Measurements from ENCODE around the gene KRT86.
"Not testable (repeated sequence)": the region's sequence is repeated elsewhere in the genome, so short reads cannot be mapped to it uniquely, and the experiment has no call there.

The KRT86 gene

DNA sequence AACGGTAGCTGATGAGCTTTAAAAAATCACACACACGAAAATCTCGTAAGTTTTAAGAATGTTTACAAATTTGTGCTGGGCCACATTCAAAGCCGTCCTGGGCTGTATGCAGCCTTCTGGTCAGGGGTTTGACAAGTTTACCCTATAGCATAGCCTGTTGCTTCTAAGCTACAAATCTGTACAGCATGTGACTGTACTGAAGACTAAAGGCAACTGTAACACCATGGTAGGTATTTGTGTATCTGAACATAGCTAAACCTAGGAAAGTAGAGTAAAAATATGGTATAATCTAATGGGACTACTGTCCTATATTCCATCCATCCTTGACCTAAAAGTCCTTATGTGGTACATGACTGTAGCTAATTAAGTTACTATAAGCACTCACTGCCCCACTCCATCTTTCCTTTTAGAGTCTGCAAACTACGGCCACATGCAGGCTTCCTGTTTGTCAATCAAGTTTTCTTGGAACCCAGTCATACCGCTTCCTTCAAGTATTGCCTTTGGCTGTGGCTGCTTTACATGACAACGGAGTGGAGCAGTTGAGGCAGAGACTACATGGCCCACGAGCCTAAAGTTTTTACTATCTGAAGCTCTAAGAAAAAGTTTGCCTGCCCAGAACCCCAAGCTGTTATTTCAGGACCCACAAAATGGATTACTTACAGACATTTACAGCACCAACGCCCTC lies 22.9 kb upstream of the KRT86 start:
- no peak for DNase-seq (ENCODE audit: extremely low read depth in 1 of 2, low read depth in 1 of 2)

DNA sequence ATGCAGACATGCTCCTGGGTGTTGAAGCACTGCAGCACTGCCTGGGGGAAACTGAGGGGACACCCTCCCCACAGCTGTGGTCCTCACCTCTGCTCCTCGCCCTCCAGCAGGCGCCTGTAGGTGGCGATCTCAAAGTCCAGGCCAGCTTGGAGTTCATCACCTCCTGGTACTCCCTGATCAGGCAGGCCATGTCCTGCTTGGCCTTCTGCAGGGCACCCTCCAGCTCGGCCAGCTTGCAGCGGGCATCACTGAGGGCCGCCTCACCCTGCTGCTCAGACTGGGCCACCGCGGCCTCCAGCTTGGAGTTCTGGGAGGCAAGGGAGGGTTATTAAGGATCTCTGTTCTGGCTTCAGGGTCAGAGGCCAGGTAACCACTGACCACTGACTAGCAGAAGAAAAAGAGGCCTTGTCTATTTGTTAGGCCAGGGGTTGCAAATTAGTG lies 22.2 kb upstream of the KRT86 start:
- DNase-seq (ENCODE audit: extremely low read depth in 1 of 2, low read depth in 1 of 2), result not testable (repeated sequence)

DNA sequence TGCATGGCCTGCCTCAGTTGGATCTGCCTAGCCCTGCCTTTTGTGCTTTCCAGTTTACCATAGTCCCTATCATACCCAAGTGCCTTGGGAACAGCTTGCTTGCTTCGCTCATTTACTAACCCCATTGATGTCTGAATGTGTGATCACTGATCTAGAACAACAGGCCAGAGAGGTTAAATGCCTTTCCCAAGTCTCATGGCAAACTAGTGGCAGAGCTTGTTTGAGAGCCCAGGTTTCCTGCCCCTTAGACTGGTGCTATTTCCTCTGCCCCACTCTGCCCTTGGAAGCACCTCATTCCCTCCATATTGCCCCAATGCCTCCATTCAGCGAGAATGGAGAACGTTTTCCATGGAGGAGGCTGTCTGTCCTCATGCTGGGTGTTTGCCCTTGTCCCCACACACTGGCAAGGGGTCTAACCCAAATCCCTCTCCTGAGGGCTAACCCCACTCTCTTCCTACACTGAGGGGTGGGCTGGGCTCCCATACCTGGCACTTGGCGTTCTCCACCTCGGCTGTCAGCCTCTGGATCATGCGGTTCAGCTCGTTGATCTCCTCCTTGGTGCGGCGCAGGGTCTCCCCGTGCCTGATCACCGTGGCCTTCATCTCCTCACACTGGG lies 21.6 kb upstream of the KRT86 start:
- DNase-seq (ENCODE audit: extremely low read depth in 1 of 2, low read depth in 1 of 2), result no peak

DNA sequence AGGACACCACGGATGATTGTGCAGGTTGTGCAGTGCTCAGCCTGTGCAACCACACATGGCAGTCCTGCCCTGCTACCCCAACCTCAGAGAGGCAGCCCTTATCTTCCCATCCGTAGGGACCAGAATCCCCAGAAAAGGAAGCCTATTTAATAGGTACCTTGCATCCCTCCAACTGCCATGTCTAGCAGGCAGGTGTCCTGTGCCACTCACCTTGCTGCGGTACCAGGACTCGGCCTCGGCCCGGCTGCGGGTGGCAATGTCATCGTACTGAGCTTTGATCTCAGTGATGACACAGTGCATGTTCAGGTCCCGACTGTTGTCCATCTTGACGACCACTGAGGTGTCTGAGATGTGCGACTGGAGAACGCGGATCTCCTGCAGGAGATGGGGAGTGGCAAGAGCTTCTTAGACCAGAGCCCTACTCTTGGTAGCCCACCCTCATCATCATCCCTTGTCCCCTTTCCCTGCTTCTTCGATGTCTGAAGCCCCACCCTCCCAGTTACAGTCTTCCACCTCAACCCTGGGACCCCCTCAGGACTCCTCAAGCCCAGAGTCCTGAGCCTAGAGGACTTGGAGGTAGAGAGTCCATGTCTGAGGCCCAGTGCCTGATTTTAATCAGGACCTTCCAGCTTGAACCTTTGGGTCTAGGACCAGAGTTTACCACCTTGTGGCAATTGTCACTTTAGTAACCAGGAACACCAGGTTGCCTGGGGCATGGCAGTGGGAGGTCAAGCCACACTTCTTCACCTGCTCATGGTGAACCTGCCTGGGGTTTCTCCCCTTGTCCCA lies 20.9 kb upstream of the KRT86 start:
- DNase-seq (ENCODE audit: extremely low read depth in 1 of 2, low read depth in 1 of 2), result no peak

DNA sequence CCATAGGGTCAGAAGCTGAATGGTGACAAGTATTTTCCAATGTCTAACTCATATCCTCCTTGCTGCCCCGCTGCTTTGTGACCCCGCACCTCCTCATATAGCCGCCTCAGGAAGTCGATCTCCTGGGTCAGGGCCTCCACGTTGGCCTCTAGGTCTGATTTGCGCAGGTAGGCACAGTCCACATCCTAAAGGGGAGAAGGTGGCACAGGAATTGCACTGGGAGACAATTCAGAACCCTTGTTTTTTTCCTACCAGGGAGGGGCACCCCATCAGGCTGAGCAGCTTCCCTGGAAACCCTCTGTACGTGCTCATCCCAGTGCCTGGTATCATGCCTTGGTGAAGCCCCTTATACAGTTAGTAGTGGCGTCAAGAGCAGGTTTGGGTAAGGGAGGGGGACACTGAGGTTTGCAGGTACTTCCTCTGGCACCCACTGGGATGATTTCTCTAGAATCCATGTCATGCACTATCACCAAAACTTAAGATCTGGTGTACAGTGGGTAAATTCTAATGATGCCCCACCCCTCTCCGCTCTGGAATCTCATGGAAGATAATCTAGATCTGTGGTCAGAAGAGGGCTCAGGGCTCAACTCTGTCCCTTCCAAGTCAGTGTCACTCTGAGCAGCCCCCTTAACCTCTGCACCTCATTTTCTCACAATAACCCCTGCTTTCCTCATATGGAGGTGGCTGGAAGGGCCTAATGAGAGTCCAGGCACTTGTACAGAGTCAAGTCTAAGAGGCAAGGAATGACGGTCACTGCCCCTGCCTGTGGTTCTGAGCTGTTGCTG lies 20.1 kb upstream of the KRT86 start:
- DNase-seq (ENCODE audit: extremely low read depth in 1 of 2, low read depth in 1 of 2), result no peak

DNA sequence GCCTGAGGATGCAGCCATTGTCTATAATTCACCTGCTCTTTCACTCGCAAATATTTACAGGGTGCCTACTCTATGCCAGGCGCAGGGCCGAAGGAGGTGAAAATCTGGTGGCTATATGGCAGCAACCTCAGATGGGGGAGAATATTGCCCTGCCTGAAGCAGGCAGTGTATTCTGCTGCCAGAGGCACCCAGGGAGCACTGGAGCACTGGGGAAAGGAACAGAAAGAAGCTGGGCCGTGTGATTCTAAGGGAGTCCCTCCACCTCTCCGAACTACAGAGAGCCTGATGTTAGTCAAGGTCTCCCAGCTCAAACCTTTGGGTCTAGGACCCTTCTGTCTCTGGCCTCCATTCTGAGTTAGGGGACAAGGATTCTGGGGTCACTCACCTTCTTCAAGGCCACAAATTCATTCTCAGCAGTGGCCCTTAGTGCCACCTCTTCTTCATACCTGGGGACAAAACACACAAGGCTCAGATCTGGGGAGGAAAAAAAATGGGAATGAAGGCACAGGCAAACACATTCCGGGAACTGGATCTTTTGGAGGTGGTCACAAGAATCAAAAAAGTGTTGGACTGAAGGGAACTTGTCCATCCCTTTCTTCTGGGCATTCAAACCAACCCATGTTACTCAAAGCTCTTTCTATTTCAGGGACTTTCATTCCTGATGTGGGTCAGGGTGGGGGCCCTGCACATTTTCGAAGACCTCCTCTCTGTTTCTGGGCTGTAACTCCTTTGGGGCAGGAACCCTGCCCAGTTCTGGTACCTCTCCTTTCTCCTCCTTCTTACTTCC lies 19.3 kb upstream of the KRT86 start:
- no peak for DNase-seq (ENCODE audit: extremely low read depth in 1 of 2, low read depth in 1 of 2)

DNA sequence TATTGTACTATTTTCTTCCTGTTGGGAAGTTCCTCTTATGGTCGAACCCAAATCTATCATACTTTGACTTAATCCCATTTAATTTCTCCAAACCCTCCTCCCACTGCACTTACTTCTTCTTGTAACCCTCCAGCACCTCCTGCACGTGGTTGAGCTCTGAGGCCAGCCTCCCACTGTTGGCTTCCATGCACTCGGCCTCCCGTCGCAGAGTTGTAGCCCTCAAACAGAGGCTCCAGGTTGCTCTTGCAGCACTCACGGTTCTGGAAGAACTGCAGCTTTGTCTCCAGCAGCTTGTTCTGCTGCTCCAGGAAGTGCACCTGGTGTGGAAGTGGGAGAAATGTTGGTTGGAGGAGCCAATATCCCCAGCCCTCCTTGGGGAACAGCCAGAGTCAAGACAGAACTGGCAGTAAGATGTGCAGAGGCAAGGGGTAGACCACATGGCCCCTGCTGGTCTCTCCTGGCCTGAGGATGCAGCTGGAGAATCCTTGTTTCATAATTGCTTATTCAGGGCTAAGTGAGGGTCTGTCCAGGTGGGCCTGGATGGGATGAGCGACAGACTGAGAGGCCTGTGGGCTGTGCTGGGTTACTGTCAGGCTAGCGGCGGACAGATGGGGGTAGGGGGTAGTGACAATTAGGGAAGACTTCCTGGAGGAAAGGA lies 18.4 kb upstream of the KRT86 start:
- DNase-seq (ENCODE audit: extremely low read depth in 1 of 2, low read depth in 1 of 2), result no peak

DNA sequence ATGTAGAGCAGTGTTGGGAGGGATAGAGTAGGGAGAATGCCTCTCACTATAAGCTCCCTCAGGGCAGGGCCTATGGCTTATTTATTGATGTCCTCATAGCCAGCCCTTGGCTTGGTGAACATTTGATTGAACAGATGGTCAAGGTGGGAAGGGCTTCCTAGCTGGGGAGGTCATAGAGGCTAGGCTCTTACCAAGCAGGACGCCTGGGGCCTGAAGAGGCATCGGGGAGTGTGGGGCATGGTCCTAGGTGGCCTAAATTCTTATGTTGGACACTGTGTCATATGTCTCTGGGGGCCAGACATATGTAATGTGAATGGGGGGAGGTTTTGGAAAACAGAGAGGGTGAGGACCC lies 17.9 kb upstream of the KRT86 start:
- no peak for DNase-seq (ENCODE audit: extremely low read depth in 1 of 2, low read depth in 1 of 2)

DNA sequence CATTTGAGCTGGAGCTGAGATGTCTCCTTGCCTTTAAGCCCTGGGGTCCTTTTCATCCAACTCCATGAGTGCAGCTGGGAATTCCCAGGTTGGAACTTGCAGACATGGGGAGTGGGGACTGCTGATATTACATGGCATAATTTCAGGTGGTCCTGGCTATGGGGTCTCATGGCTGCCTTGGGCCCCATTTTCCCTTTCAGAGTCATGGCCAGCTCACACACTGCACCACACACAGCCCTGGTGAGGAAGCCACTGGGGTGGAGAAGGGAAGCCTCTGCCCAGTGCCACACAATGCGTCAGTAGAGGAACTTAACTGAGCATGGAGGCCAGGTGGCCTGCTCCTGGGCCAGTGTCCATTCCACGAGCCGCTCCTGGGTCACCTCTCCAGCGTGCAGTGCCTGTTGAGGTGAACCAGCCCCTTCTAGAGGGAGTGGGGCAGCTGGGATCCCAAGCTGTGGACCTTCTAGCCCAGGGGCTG lies 17.3 kb upstream of the KRT86 start:
- no peak for DNase-seq (ENCODE audit: extremely low read depth in 1 of 2, low read depth in 1 of 2)

DNA sequence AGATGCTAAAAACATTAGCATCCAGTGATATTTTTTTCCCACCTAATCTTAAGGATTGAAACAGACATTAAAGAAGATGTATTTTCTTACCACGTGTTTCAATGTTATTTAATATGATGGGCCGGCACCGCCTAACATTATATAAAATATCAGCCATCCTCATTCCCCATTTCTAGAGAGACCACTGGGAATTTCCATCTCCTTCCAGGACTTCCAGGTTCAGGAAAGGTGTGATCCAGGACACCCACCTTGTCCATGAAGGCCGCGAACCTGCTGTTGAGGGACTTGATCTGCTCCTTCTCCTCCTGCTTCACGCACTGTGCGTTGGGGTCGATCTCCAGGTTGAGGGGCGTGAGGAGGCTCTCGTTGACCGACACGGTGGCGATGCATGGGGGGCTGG lies 16.5 kb upstream of the KRT86 start:
- DNase-seq (ENCODE audit: extremely low read depth in 1 of 2, low read depth in 1 of 2), result not testable (repeated sequence)

DNA sequence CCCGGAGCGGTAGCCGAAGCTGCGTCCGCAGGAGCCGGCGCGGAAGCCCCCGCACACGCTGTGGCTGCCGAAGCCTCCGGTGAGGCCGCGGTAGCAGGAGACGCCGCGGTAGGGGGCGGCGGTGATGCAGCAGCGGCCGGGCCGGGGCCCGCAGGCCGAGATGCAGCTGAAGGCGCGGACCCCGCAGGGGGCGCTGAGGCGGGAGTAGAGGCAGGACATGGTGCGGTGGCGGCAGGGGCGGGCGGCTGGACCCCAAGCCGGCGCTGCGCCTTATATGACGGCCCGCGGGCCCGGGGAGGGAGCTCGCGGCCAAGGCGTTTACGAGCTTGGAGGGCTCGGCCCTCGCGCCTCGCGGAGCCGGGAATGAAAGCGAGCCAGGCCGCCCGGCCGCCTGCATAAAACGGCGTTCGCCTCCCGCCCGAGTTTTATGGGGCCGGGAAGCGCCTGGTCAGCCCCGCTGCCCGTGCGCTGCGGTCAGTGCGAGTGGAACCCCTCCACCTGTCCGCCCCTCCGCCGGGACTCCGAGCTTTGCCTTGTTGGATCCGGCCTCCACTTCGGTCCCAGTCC lies 16.0 kb upstream of the KRT86 start:
- DNase-seq (ENCODE audit: extremely low read depth in 1 of 2, low read depth in 1 of 2), result no peak

DNA sequence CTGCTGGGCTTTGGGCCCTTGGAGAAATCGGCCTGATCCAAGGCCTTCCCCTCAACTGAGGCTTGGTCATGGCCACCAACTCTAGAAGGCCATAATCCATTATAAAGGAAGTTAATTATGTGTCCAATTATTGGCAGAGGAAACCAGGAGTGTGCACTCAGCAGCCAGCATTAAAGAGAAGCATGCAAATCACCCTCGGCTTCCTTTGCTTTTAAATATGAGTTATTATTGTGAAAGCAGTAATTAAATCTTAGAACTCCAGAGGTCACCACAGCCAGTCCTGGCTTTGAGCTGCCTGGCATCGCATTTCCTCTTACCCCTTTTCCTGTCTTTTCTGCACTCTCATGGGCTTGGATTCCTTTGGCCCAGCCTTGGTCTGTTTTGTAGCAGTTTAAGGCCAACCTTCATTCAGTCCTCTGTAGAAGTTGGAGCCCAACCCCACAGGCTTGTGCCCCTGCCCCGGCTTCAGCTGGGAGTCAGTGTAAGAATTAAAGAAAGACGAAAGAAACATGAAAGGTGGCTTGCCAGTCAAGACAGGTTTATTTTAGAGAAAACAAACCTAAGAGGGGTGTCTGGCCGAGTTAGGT lies 14.7 kb upstream of the KRT86 start:
- DNase-seq (ENCODE audit: extremely low read depth in 1 of 2, low read depth in 1 of 2), result no peak

DNA sequence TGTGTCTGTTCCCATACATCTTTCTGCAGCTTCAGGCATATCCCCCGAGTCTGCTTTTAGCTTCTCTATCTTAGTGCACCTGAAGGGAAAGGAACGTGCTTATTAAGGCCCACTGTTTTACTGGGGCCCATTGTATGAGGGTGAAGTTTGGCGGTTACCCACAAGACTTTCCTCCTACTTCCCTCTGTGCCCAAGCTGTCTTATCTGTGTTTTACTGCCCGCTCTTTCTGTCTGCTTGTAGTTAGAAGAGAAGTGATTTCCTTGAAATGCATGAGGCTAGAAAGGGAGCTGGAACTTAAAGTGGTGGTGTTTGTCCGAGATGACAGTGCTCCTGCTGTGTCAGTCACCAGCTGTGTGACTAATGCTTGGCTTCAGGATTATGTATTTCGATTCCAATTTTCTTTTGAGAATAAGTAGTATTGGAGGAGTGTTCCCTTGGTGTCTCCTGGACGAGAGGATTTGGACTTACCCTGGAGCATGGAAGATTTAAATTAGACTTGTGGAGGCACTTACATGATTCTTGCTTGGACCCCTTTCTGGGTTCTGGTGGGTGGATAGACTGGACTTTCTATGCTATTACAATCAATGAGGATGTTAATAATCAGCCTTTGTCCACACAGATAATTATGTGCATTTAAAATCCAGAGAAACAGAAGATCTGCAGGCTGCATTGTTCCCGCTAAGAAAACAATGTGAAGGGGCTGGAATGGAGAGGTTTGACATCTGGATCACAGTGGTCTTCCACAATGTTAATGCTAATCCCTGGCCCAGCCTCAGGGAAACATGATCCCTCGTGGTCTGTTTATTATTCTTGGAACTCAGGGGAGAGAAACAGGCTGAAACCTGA lies 13.9 kb upstream of the KRT86 start:
- DNase-seq (ENCODE audit: extremely low read depth in 1 of 2, low read depth in 1 of 2), result no peak

DNA sequence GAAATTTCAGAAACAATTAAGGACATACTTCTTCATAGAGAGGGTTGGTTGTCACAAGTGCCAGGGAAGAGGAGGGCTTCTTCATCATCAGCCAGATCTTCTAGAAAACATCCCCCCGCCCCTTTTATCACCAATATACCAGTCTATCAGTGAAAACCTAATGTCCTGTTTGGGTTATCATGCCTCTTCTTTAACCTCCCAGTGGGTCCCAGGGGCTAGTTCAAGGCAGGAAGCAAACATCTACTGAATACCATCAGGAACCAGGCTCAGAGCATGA lies 13.3 kb upstream of the KRT86 start:
- DNase-seq (ENCODE audit: extremely low read depth in 1 of 2, low read depth in 1 of 2), result no peak

DNA sequence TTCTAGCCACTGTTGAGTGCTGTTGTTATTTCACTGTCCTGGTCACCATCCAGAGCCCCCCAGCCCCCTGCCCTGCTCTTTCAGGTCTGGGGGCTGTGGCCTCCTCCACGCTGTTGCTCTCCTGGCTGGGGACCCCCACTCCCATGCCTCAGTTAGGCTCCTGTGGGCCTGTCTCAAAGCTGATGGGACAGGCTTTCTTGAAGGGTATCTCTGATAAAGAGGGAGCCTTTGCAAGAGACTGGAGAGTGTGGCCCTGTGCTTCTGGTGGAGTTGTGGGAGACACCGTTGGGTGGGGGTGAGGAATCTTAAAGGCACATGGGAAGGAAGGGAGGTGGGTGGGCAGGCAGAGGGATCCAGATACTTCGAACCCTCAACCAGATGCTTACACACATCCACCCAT lies 12.2 kb upstream of the KRT86 start:
- no peak for DNase-seq (ENCODE audit: extremely low read depth in 1 of 2, low read depth in 1 of 2)

DNA sequence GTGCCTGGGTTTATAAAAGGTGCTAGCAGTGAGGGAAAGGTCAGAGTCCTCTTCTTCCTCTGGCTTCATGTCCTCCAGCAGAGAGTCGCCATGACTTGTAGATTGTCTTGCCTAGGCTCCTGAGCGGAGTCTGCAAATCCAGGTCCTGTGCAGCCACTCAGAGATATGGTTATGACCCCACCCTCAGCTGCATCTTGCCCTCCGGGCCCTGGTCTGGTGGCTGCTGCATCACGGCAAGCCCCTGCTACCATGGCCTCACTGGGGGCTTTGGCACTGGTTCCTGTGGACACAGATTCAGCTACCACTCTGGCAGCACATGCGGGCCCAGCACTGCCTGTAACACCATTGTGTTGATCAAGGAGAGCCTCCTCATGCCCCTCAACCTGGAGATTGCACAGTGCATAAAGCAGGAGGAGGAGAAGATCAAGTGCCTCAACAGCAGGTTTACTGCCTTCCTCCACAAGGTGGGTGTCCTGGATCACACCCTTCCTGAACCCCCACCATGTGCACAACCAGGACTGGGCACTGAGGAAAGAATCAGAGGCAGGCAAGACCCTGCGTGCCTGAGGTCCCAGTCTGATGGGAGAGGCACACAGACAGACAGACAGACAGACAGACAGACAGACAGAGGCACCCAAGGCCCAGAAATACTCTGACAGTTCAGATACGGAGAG lies 10.5 kb upstream of the KRT86 start:
- DNase-seq (ENCODE audit: extremely low read depth in 1 of 2, low read depth in 1 of 2), result no peak

DNA sequence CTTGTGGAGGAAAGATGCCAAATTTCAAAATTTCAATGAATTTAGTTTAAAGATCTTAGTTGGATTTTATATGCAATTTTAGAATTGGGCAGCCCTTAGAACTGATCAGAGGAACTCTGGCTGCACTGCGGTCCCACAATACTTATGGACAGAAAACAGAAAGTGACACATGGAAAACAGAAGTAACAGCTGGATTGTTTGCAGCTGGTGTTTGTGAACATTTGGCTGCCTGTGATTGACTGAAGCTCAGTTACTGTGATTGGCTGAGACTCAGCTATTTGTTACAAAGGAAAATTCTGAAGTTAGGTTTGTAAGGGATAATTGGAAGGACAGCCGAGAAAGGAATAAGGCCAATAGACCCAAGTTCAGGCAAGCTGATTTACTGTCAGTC lies 10.0 kb upstream of the KRT86 start:
- DNase-seq (ENCODE audit: extremely low read depth in 1 of 2, low read depth in 1 of 2), result no peak

DNA sequence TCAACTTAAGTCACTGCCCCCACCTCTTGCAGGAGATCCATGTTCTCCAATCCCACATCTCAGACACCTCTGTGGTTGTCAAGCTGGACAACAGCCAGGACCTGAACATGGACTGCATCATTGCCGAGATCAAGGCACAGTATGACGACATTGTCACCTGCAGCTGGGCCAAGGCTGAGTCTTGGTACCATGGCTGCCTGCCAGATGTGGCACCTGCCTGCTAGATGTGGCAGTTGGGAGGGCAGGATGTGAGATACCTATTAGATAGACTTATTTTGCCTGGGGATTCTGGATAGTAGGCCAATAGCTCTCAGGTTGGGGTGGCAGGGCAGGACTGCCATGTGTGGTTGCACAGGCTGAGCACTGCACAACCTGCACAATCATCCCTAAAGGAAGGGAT lies 7.9 kb upstream of the KRT86 start:
- no peak for DNase-seq (ENCODE audit: extremely low read depth in 1 of 2, low read depth in 1 of 2)

Measured in stimulated activated CD8-positive, alpha-beta memory T cell treated with anti-CD3 and anti-CD28 coated beads, Interleukin-7, amount 100 ng/mL, for 48 hours (primary cell).